Measurements from ENCODE around the gene ZMYM5.
A peak's percentile ranks its signal among the peaks of the same experiment; 100 is the strongest.
"Not testable (repeated sequence)": the region's sequence is repeated elsewhere in the genome, so short reads cannot be mapped to it uniquely, and the experiment has no call there.

Gene ZMYM5

GRCh38 chr13:19863323-19864023, at the start of gene ZMYM5:
ZMYM5 (minus strand) TSS chr13:19863649; CDS start chr13:19852180, 11,469 bp downstream.
- no peak for TF ChIP-seq JUND (IDR thresholded peaks at IDR 0.05; ENCODE audit: low read depth)
- DNase-seq (ENCODE audit: low read depth in 1 of 2, low spot score in 1 of 2), result peak; percentile 95 to 98
- in situ Hi-C loops (cut with HindIII; ENCODE audit: low pct_unique_long_range_greater_than_20kb, low sequenced_read_pairs), result no loop called here

GRCh38 chr13:19910336-19911072, 47.1 kb upstream of the ZMYM5 start:
- in situ Hi-C loops (cut with HindIII; ENCODE audit: low pct_unique_long_range_greater_than_20kb, low sequenced_read_pairs), result no loop called here
- DNase-seq (ENCODE audit: low read depth in 1 of 2, low spot score in 1 of 2), result no peak
- no peak for TF ChIP-seq JUND (IDR thresholded peaks at IDR 0.05; ENCODE audit: low read depth)

GRCh38 chr13:19908350-19908986, 45.0 kb upstream of the ZMYM5 start:
- in situ Hi-C loops (cut with HindIII; ENCODE audit: low pct_unique_long_range_greater_than_20kb, low sequenced_read_pairs), result no loop called here
- no peak for TF ChIP-seq JUND (IDR thresholded peaks at IDR 0.05; ENCODE audit: low read depth)
- no peak for DNase-seq (ENCODE audit: low read depth in 1 of 2, low spot score in 1 of 2)

GRCh38 chr13:19905487-19906195, 42.2 kb upstream of the ZMYM5 start:
- peak in 1 of 2 experiments; percentile 71 for DNase-seq (ENCODE audit: low read depth in 1 of 2, low spot score in 1 of 2)
- in situ Hi-C loops (cut with HindIII; ENCODE audit: low pct_unique_long_range_greater_than_20kb, low sequenced_read_pairs), result not testable (repeated sequence)

- DNase-seq (ENCODE audit: low read depth in 1 of 2, low spot score in 1 of 2), result no peak
- TF ChIP-seq JUND (IDR thresholded peaks at IDR 0.05; ENCODE audit: low read depth), result no peak
- in situ Hi-C loops (cut with HindIII; ENCODE audit: low pct_unique_long_range_greater_than_20kb, low sequenced_read_pairs), result no loop called here
Measured at GRCh38 chr13:19890030-19890429, 26.6 kb upstream of the ZMYM5 start.

GRCh38 chr13:19888799-19889198, 25.4 kb upstream of the ZMYM5 start:
- TF ChIP-seq JUND (IDR thresholded peaks at IDR 0.05; ENCODE audit: low read depth), result no peak
- DNase-seq (ENCODE audit: low read depth in 1 of 2, low spot score in 1 of 2), result peak in 1 of 2 experiments; percentile 13
- in situ Hi-C loops (cut with HindIII; ENCODE audit: low pct_unique_long_range_greater_than_20kb, low sequenced_read_pairs), result no loop called here

- TF ChIP-seq JUND (IDR thresholded peaks at IDR 0.05; ENCODE audit: low read depth), result no peak
- DNase-seq (ENCODE audit: low read depth in 1 of 2, low spot score in 1 of 2), result no peak
- in situ Hi-C loops (cut with HindIII; ENCODE audit: low pct_unique_long_range_greater_than_20kb, low sequenced_read_pairs), result no loop called here
Measured at GRCh38 chr13:19882231-19882630, 18.8 kb upstream of the ZMYM5 start.

- DNase-seq (ENCODE audit: low read depth in 1 of 2, low spot score in 1 of 2), result no peak
- no peak for TF ChIP-seq JUND (IDR thresholded peaks at IDR 0.05; ENCODE audit: low read depth)
- in situ Hi-C loops (cut with HindIII; ENCODE audit: low pct_unique_long_range_greater_than_20kb, low sequenced_read_pairs), result no loop called here
Measured at GRCh38 chr13:19881641-19882040, 18.2 kb upstream of the ZMYM5 start.

- no peak for TF ChIP-seq JUND (IDR thresholded peaks at IDR 0.05; ENCODE audit: low read depth)
- in situ Hi-C loops (cut with HindIII; ENCODE audit: low pct_unique_long_range_greater_than_20kb, low sequenced_read_pairs), result no loop called here
- DNase-seq (ENCODE audit: low read depth in 1 of 2, low spot score in 1 of 2), result peak; percentile 42 to 81
Measured at GRCh38 chr13:19864746-19865309, 1.4 kb upstream of the ZMYM5 start.

GRCh38 chr13:19864024-19864745, 736 bp upstream of the ZMYM5 start:
- TF ChIP-seq JUND (IDR thresholded peaks at IDR 0.05; ENCODE audit: low read depth), result no peak
- peak; percentile 48 to 76 for DNase-seq (ENCODE audit: low read depth in 1 of 2, low spot score in 1 of 2)
- in situ Hi-C loops (cut with HindIII; ENCODE audit: low pct_unique_long_range_greater_than_20kb, low sequenced_read_pairs), result no loop called here

GRCh38 chr13:19862481-19863313, 752 bp downstream of the ZMYM5 start:
- peak; percentile 9 to 32 for DNase-seq (ENCODE audit: low read depth in 1 of 2, low spot score in 1 of 2)
- in situ Hi-C loops (cut with HindIII; ENCODE audit: low pct_unique_long_range_greater_than_20kb, low sequenced_read_pairs), result no loop called here
- no peak for TF ChIP-seq JUND (IDR thresholded peaks at IDR 0.05; ENCODE audit: low read depth)

Data from T47D (cell line).